ENCODE measurements around the gene PRTN3.
"Not testable (repeated sequence)": the region's sequence is repeated elsewhere in the genome, so short reads cannot be mapped to it uniquely, and the experiment has no call there.

The PRTN3 gene

GRCh38 chr19:882871-883497 is 42.2 kb downstream of the PRTN3 start:
- Mint-ChIP-seq H3K27me3 (no peaks in the 10 kb centered on the region), H3K4me1 (peaks cover 4% of the 10 kb centered on the region), H3K36me3 (ENCODE audit: low read depth) (no peaks in the 10 kb centered on the region), H3K9me3 (no peaks in the 10 kb centered on the region), H3K27ac (no peak overlapping the region), H3K4me3 (no peak overlapping the region)
- DNase-seq = no peak
- ATAC-seq = no peak

GRCh38 chr19:883661-884211 is 42.9 kb downstream of the PRTN3 start:
- H3K27me3 Mint-ChIP-seq = no peaks in the 10 kb centered on the region
- ATAC-seq = no peak
- no peak for DNase-seq
- no peak overlapping the region for H3K27ac Mint-ChIP-seq
- H3K9me3 Mint-ChIP-seq = no peaks in the 10 kb centered on the region
- peaks cover 6% of the 10 kb centered on the region for H3K4me1 Mint-ChIP-seq
- H3K36me3 Mint-ChIP-seq (ENCODE audit: low read depth) = no peaks in the 10 kb centered on the region
- H3K4me3 Mint-ChIP-seq = no peak overlapping the region

- Mint-ChIP-seq H3K36me3 (ENCODE audit: low read depth) (no peaks in the 10 kb centered on the region), H3K4me3 (no peak overlapping the region), H3K27me3 (no peaks in the 10 kb centered on the region), H3K4me1 (peaks cover 6% of the 10 kb centered on the region), H3K27ac (no peak overlapping the region), H3K9me3 (no peaks in the 10 kb centered on the region)
- no peak for ATAC-seq
- no peak for DNase-seq
These were observed 43.8 kb downstream of the PRTN3 start for GRCh38 chr19:884420-885211.

- Mint-ChIP-seq H3K4me3 (no peak overlapping the region), H3K36me3 (ENCODE audit: low read depth) (no peaks in the 10 kb centered on the region), H3K27me3 (no peaks in the 10 kb centered on the region), H3K9me3 (no peaks in the 10 kb centered on the region), H3K27ac (no peak overlapping the region), H3K4me1 (peaks cover 6% of the 10 kb centered on the region)
- ATAC-seq (no peak), DNase-seq (no peak)
These were observed 44.9 kb downstream of the PRTN3 start for GRCh38 chr19:885536-886224.

- no peak for ATAC-seq
- Mint-ChIP-seq H3K27ac (no peak overlapping the region), H3K27me3 (no peaks in the 10 kb centered on the region), H3K36me3 (ENCODE audit: low read depth) (no peaks in the 10 kb centered on the region), H3K4me3 (no peak overlapping the region), H3K4me1 (peaks cover 10% of the 10 kb centered on the region), H3K9me3 (no peaks in the 10 kb centered on the region)
- DNase-seq = no peak
These were observed 46.3 kb downstream of the PRTN3 start for GRCh38 chr19:887072-887471.

- Mint-ChIP-seq H3K9me3 (no peaks in the 10 kb centered on the region), H3K36me3 (ENCODE audit: low read depth) (no peaks in the 10 kb centered on the region), H3K27ac (no peak overlapping the region), H3K4me1 (peaks cover 12% of the 10 kb centered on the region), H3K4me3 (no peak overlapping the region), H3K27me3 (no peaks in the 10 kb centered on the region)
- DNase-seq (no peak), ATAC-seq (no peak)
These were observed 46.8 kb downstream of the PRTN3 start for GRCh38 chr19:887599-887998.

- Mint-ChIP-seq H3K27ac (no peak overlapping the region), H3K4me3 (no peak overlapping the region)
- no peak for ATAC-seq
These were observed 48.0 kb downstream of the PRTN3 start for GRCh38 chr19:888581-889385.

GRCh38 chr19:889662-890295 is 49.0 kb downstream of the PRTN3 start:
- DNase-seq = no peak
- no peaks in the 10 kb centered on the region for H3K9me3 Mint-ChIP-seq
- peaks cover 4% of the 10 kb centered on the region for H3K36me3 Mint-ChIP-seq (ENCODE audit: low read depth)
- ATAC-seq = no peak
- H3K27ac Mint-ChIP-seq = no peak overlapping the region
- peaks cover 18% of the 10 kb centered on the region for H3K4me1 Mint-ChIP-seq
- no peaks in the 10 kb centered on the region for H3K27me3 Mint-ChIP-seq
- no peak overlapping the region for H3K4me3 Mint-ChIP-seq

More at GRCh38 chr19:888581-889385, 48.0 kb downstream of the PRTN3 start:
- no peaks in the 10 kb centered on the region for H3K27me3 Mint-ChIP-seq
- peaks cover 4% of the 10 kb centered on the region for H3K36me3 Mint-ChIP-seq (ENCODE audit: low read depth)
- H3K9me3 Mint-ChIP-seq = no peaks in the 10 kb centered on the region
- peak; percentile 31 for DNase-seq
- H3K4me1 Mint-ChIP-seq = peaks cover 18% of the 10 kb centered on the region

- DNase-seq (no peak), ATAC-seq (no peak)
- no peaks in the 10 kb centered on the region for H3K27me3 Mint-ChIP-seq
- H3K36me3 Mint-ChIP-seq (ENCODE audit: low read depth) = peaks cover 4% of the 10 kb centered on the region
- H3K27ac Mint-ChIP-seq = peak overlapping the region; percentile 42
- H3K9me3 Mint-ChIP-seq = no peaks in the 10 kb centered on the region
- H3K4me1 Mint-ChIP-seq = peaks cover 18% of the 10 kb centered on the region
- no peak overlapping the region for H3K4me3 Mint-ChIP-seq
These were observed 50.0 kb downstream of the PRTN3 start for GRCh38 chr19:890831-891230.

GRCh38 chr19:891421-892200 is 50.8 kb downstream of the PRTN3 start:
- peaks cover 18% of the 10 kb centered on the region for H3K4me1 Mint-ChIP-seq
- not testable (repeated sequence) for H3K9me3 Mint-ChIP-seq; H3K27ac Mint-ChIP-seq; H3K36me3 Mint-ChIP-seq (ENCODE audit: low read depth); DNase-seq; ATAC-seq; H3K27me3 Mint-ChIP-seq
- H3K4me3 Mint-ChIP-seq = peak overlapping the region; percentile 82

- H3K27me3 Mint-ChIP-seq = no peaks in the 10 kb centered on the region
- no peak for ATAC-seq
- peak overlapping the region; percentile 80 for H3K27ac Mint-ChIP-seq
- H3K4me3 Mint-ChIP-seq = peak overlapping the region; percentile 82
- H3K4me1 Mint-ChIP-seq = peaks cover 18% of the 10 kb centered on the region
- peak; percentile 25 for DNase-seq
- H3K9me3 Mint-ChIP-seq = no peaks in the 10 kb centered on the region
- peaks cover 4% of the 10 kb centered on the region for H3K36me3 Mint-ChIP-seq (ENCODE audit: low read depth)
These were observed 51.6 kb downstream of the PRTN3 start for GRCh38 chr19:892243-892893.

- peak within 1 kb of the TSS; percentile 98 for H3K27ac Mint-ChIP-seq
- DNase-seq (peak; percentile 87), ATAC-seq (peak; percentile 89)
- H3K4me3 Mint-ChIP-seq = peak within 1 kb of the TSS; percentile 82
- peaks cover 4% of the 10 kb centered on the region for H3K36me3 Mint-ChIP-seq (ENCODE audit: low read depth)
- no peaks in the 10 kb centered on the region for H3K27me3 Mint-ChIP-seq
- H3K4me1 Mint-ChIP-seq = peaks cover 14% of the 10 kb centered on the region
- no peaks in the 10 kb centered on the region for H3K9me3 Mint-ChIP-seq
These were observed 52.3 kb downstream of the PRTN3 start, which contains the start of the genes MED16 and RNU6-9 for GRCh38 chr19:892894-893689. TSS of gene MED16 (minus strand) at chr19:893187. CDS start at chr19:891131, 2,056 bp downstream. TSS of gene RNU6-9 (plus strand) at chr19:893484.
